ENCODE results near the gene AGR2. TPM values are rescaled to one million over a fixed set of nuclear protein-coding genes. Genes with fewer than 3 reads are reported as not detected.

Gene AGR2
- total RNA-seq, 1 experiment from 2014 or later = 147 TPM

DNA sequence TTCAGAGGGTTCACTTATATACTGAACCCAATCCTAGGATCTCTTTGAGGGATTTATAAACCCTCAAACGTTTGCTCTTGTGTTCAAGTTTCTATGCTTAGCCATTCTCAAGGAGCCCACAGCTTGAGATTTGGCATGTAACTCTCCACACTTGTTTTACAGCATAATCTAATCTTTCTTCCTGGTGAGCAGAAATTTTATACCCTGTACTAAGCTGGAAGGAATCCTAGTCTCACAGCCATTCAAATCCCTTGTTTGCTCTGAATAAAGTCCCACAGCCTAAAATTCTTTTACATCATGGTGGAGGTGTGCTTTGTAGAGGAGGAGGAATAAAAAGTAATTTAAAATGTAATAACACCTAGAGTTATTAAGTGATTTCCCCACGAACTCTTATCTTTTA is 5.3 kb upstream of the AGR2 start:
- TF ChIP-seq SIN3A (IDR thresholded peaks at IDR 0.05; ENCODE audit: borderline replicate concordance, insufficient read depth, low read depth, low read length) = no peak
- TF ChIP-seq CTCF (IDR thresholded peaks at IDR 0.05) = no peak
- TF ChIP-seq, protein P1, sequence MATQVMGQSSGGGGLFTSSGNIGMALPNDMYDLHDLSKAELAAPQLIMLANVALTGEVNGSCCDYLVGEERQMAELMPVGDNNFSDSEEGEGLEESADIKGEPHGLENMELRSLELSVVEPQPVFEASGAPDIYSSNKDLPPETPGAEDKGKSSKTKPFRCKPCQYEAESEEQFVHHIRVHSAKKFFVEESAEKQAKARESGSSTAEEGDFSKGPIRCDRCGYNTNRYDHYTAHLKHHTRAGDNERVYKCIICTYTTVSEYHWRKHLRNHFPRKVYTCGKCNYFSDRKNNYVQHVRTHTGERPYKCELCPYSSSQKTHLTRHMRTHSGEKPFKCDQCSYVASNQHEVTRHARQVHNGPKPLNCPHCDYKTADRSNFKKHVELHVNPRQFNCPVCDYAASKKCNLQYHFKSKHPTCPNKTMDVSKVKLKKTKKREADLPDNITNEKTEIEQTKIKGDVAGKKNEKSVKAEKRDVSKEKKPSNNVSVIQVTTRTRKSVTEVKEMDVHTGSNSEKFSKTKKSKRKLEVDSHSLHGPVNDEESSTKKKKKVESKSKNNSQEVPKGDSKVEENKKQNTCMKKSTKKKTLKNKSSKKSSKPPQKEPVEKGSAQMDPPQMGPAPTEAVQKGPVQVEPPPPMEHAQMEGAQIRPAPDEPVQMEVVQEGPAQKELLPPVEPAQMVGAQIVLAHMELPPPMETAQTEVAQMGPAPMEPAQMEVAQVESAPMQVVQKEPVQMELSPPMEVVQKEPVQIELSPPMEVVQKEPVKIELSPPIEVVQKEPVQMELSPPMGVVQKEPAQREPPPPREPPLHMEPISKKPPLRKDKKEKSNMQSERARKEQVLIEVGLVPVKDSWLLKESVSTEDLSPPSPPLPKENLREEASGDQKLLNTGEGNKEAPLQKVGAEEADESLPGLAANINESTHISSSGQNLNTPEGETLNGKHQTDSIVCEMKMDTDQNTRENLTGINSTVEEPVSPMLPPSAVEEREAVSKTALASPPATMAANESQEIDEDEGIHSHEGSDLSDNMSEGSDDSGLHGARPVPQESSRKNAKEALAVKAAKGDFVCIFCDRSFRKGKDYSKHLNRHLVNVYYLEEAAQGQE (IDR thresholded peaks at IDR 0.05; ENCODE audit: insufficient read depth in 1 of 2, low read depth in 2 of 2, low read length in 1 of 2) = no peak
- no peak for TF ChIP-seq TCF7L2 (IDR thresholded peaks at IDR 0.05; ENCODE audit: low read depth, low read length)
- no peak for TF ChIP-seq POLR2AphosphoS5 (IDR thresholded peaks at IDR 0.05; ENCODE audit: low read depth, low read length)
- Histone ChIP-seq H3K27me3 (ENCODE audit: control insufficient read depth, insufficient read depth, low read length) (no peaks in the 10 kb centered on the region), H3K4me1 (ENCODE audit: control insufficient read depth, insufficient read depth, low read length) (peaks cover 44% of the 10 kb centered on the region), H3K9me3 (ENCODE audit: control insufficient read depth, insufficient read depth, low read depth, low read length) (no peaks in the 10 kb centered on the region), H3K36me3 (ENCODE audit: control insufficient read depth, insufficient read depth, low read length) (no peaks in the 10 kb centered on the region), H3K4me3 (ENCODE audit: low read depth in 2 of 2, low read length in 2 of 2) (no peak overlapping the region), H3K27ac (ENCODE audit: low read length) (peak overlapping the region; percentile 76)
- ATAC-seq (peak; percentile 68), DNase-seq (ENCODE audit: low read depth, low spot score) (no peak)
- in situ Hi-C loops (cut with HindIII; ENCODE audit: low pct_unique_long_range_greater_than_20kb, low sequenced_read_pairs) = no loop called here
- intact Hi-C loops (cut with micrococcal nuclease; ENCODE audit: unreplicated experiment) = no loop called here
- no TSS peak for BruUV-seq (replicated peaks)
- POLR2A ChIA-PET = interaction anchor here (1.5 kb wide), 1 partner anchor 9 kb away, joined by 3 read pairs; no protein-coding TSS in a partner anchor
- CTCF ChIA-PET = interaction anchor here (0.6 kb wide), 1 partner anchor 792 kb away, joined by 3 read pairs; no protein-coding TSS in a partner anchor

DNA sequence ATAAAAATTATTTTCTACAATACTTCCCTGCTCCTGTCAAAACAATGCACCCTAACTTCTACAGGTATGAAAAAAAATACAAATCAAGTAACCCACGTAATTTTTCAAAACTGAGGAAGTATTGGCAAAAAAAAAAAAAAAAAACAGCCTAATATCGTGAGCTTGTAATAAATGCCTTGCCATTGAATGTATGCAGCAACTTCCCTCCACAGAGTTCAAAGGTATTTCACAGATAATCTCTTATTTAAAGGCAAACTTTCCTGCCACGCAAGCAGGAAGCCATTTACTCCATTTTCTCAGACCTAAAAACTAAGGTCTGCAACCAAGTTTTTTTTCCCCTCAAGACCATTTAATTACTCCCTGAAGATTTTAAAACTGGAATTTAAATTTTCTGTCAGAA is 642 bp upstream of the AGR2 start:
- in situ Hi-C loops (cut with HindIII; ENCODE audit: low pct_unique_long_range_greater_than_20kb, low sequenced_read_pairs) (no loop called here), intact Hi-C loops (cut with micrococcal nuclease; ENCODE audit: unreplicated experiment) (loop anchor here (2.0 kb wide), 1 partner anchor 41 kb away; no protein-coding TSS in a partner anchor)
- H3K4me3 ChIP-seq (ENCODE audit: low read depth in 2 of 2, low read length in 2 of 2) = peak overlapping the region in 1 of 2 experiments; percentile 73; a peak in 2 of 4 replicates
- 0 out of 2 replicates have a peak, but pooled peaks cover 2% of the 10 kb centered on the region for H3K36me3 ChIP-seq (ENCODE audit: control insufficient read depth, insufficient read depth, low read length)
- no peaks in the 10 kb centered on the region for H3K27me3 ChIP-seq (ENCODE audit: control insufficient read depth, insufficient read depth, low read length)
- no TSS peak for BruUV-seq (replicated peaks)
- POLR2A ChIA-PET = interaction anchor here (0.6 kb wide), 1 partner anchor 34 kb away, joined by 7 read pairs; no protein-coding TSS in a partner anchor
- DNase-seq (ENCODE audit: low read depth, low spot score) (no peak), ATAC-seq (no peak)
- no peaks in the 10 kb centered on the region for H3K9me3 ChIP-seq (ENCODE audit: control insufficient read depth, insufficient read depth, low read depth, low read length)
- peak overlapping the region; percentile 96 for H3K27ac ChIP-seq (ENCODE audit: low read length)
- CTCF ChIA-PET = interaction anchor here (0.6 to 0.8 kb wide), 2 partner anchors 27 to 35 kb away, joined by 3 to 4 read pairs; no protein-coding TSS in a partner anchor
- no peak for TF ChIP-seq CTCF (IDR thresholded peaks at IDR 0.05)
- TF ChIP-seq, protein P1 (IDR thresholded peaks at IDR 0.05; ENCODE audit: insufficient read depth in 1 of 2, low read depth in 2 of 2, low read length in 1 of 2) = no peak
- no peak for TF ChIP-seq SIN3A (IDR thresholded peaks at IDR 0.05; ENCODE audit: borderline replicate concordance, insufficient read depth, low read depth, low read length)
- TF ChIP-seq TCF7L2 (IDR thresholded peaks at IDR 0.05; ENCODE audit: low read depth, low read length) = no peak
- no peak for TF ChIP-seq POLR2AphosphoS5 (IDR thresholded peaks at IDR 0.05; ENCODE audit: low read depth, low read length)
- peaks cover 48% of the 10 kb centered on the region for H3K4me1 ChIP-seq (ENCODE audit: control insufficient read depth, insufficient read depth, low read length)

All from Panc1 (cell line).